ENCODE results near the gene FZD4.

The FZD4 gene

DNA sequence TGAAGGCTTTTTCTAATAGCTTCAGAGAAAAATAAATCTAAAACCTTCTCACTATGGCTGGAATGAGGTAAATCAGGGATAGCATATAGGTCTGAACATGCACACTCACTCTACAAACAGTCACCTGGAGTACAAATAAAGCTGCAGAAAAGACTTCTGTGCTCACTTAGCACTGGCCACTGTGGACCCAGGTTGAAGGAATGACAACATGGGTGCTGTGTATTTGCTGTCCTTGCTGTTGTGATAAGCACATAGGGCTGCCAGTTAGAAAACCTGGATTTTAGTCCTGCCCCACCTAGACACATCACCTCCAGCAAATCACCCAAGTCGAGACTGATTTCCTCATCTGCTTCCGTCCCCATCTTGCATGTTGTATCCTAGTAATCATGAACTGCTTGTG is 51.2 kb downstream of the FZD4 start:
- DNase-seq, result no peak

GRCh38 chr11:86902345-86902744 is 52.9 kb downstream of the FZD4 start:
- no peak for DNase-seq

DNA sequence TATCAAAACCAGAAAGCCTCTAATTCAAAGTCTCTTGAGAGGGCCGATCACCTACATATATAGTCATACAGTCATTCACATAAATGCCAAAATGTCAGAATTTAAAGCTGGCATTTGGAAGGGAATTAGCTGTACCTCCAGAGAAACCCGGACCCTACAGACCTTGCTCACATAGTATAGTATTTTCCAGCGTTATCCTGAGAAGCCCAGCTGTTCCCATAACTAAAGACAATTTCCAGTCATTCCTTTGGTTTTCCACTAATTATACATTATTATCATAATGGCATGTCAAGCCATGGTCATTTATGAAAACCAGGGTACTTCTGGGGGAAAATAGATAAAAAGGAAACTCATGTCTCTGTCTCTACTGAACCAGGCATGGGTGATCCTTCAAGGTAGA is 53.6 kb downstream of the FZD4 start:
- DNase-seq, result no peak

DNA sequence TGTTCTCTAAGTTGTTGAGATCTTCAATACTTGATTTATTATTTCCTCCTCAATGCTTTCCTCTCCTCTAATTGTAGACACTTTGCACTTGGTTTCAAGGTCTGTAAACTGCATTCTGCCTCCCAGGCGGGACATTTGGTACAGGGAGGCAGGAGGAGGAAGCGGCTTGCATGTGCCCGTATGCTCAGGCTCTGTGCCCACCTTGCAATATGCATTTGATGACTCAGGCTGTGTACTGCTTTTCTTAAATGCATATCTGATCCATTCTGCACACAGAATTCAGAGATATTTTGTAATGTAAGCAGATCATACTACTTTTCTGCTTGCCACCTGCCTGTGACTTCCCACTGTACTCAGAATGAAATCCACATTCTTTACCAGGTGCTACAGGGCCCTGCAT is 55.0 kb downstream of the FZD4 start:
- no peak for DNase-seq

DNA sequence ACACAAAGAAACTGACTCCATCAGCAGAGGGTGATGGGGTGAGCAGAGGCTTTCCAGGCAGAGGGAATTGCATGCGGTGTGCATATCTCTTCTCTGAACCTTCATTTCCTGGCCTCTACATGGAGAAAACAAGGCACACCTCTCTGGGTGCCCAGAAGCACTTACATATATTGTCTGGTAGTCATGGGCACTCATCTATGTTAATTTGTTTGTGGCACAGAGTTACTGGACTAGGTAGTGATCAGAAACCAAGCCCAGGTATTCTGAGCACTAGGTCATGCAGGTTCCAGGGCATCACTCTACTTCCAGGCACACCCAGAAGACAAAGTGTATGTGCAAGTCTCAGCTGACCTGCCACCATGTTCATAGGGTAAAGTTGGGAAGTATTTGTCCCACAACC is 56.5 kb downstream of the FZD4 start:
- no peak for DNase-seq

GRCh38 chr11:86896441-86896841 is 58.8 kb downstream of the FZD4 start:
- no peak for DNase-seq
